SH-SY5Y (cell line): ENCODE measurements around the gene NGEF.

Experiments used
- GATA2 ChIP-seq: IDR thresholded peaks from 2 replicates; pipeline ENCODE4 v1.6.1; 2011; ENCODE audit warnings: mild to moderate bottlenecking, low read depth, low read length
- GATA3 ChIP-seq: IDR thresholded peaks from 2 replicates; pipeline ENCODE4 v1.6.1; 2011; ENCODE audit warnings: low read depth, mild to moderate bottlenecking, low read length, moderate library complexity

The NGEF gene

DNA sequence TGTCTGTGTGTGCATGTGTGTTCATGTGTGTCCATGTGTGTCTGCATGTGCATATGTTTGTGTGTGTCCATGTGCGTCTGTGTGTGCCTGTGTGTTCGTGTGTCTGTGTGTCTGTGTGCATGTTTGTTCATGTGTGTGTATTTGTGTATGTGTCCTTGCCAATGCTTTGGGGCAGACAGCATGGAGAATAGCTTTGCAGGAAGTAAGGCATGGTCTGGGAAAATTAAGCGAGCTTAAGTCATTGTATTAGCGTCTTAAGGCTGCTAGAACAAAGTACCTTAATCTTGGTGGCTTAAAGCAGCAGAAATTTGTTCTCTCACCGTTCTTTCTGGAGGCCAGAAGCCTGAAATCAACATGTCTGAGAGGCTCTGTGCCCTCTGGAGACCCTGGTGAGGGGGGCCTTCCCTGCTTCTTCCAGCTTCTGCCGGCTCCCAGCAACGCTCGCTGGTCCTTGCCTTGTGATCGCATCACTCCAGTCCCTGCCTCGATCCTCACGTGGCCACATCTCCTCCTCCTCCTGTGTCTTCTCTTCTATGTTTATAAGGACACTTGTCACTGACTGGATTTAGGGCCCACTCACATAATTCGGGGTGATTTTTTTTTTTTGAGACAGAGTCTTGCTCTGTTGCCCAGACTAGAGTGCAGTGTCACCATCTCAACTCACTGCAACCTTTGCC is 23.2 kb upstream of the NGEF start:
- TF ChIP-seq GATA2 (no peak), GATA3 (no peak)

DNA sequence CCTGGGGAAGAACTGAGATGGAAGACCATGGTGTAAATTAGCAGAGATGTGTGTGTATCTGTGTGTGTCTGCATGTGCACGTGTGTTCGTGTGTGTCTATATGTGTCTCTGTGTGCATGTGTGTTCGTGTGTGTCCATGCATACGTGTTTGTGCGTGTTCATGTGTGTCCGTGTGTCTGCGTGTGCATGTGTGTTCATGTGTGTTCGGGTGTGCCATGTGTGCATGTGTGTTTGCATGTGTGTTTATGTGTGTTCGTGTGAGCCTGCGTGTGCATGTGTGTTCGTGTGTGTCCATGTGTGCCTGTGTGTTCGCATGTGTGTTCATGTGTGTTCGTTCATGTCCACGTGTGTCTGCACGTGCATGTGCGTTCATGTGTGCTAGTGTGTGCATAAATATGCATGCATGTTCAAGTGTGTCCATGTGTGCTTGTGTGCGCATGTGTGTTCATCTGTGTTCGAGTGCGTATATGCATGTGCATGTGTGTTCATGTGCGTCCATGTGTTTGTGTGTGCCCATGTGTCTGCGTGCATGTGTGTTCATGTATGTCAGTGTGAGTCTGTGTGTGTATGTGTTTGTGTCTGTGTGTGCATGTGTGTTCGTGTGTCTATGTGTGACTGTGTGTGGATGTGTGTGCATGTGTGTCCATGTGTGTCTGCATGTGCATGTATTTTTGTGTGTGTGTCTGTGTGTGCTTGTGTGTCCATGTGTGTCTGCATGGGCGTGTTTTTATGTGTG is 22.5 kb upstream of the NGEF start:
- TF ChIP-seq GATA2 (no peak), GATA3 (no peak)

DNA sequence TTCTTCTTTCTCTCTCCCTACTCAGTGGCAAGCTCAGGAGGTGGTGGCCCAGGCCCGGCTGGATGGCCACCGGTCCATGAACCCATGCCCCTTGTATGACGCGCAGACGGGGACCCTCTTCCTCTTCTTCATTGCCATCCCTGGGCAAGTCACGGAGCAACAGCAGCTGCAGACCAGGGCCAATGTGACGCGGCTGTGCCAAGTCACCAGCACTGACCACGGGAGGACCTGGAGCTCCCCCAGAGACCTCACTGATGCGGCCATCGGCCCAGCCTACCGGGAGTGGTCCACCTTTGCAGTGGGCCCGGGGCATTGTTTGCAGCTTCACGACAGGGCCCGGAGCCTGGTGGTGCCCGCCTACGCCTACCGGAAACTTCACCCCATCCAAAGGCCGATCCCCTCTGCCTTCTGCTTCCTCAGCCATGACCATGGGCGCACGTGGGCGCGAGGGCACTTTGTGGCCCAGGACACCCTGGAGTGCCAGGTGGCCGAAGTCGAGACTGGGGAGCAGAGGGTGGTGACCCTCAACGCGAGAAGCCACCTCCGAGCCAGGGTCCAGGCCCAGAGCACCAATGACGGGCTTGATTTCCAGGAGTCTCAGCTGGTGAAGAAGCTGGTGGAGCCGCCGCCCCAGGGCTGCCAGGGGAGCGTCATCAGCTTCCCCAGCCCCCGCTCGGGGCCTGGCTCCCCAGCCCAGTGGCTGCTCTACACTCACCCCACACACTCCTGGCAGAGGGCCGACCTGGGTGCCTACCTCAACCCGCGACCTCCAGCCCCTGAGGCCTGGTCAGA is 21.2 kb upstream of the NGEF start:
- TF ChIP-seq GATA2 (no peak), GATA3 (no peak)

DNA sequence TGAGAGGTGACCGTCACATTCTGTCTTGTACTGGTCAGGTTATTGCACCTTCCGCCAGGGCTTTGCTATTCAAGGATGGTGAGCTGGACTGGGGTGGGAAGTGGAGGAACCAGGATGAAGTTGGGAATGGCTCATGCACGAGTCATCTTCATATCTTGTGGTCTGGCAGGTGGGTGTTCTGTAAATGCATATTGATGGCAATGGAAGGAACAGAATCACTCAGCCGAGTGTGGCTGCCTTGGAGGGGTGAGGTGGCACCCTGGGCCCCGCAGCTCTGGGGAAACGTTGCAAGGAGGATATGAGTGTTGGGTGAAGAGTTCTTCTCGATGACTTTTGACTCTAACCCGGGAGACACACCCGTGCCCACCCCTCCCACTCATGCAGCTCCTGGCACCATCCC is 20.6 kb upstream of the NGEF start:
- no peak for TF ChIP-seq GATA3
- no peak for TF ChIP-seq GATA2

DNA sequence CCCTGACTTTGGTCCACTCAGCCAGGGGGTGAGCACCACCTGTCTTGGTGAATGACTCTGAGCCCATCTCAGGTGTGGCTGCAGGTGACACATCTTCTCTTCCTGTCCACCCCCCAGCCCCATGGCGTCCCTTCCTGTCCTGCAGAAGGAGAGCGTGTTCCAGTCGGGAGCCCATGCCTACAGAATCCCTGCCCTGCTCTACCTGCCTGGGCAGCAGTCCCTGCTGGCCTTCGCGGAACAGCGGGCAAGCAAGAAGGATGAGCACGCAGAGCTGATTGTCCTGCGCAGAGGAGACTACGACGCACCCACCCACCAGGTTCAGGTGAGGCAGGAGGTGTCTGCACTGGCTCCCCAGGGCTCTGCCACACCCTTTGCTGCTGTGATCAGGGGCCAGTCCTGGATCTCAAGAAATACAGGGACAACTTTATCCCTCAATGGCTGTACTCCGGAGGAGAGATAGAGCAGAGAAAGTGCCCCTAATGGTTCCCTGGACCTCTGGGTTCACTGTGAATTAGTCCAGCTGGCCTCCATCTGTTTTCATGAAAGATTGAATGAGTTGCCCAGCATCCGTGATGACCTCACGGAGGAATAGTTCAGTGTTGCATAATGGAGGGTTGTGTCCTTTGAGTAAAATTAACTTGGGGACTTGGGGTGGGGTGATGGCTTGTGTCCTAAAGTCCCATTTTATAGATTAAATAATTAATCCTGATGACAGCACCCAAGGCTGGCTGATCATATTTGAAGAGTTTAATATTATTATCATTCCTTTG is 19.7 kb upstream of the NGEF start, which contains the start of gene NEU2:
Gene NEU2 (plus strand): TSS at position 122 of the 770 bp plus-strand sequence. CDS start 0 bp downstream, at position 122.
- no peak for TF ChIP-seq GATA3
- TF ChIP-seq GATA2 = no peak

DNA sequence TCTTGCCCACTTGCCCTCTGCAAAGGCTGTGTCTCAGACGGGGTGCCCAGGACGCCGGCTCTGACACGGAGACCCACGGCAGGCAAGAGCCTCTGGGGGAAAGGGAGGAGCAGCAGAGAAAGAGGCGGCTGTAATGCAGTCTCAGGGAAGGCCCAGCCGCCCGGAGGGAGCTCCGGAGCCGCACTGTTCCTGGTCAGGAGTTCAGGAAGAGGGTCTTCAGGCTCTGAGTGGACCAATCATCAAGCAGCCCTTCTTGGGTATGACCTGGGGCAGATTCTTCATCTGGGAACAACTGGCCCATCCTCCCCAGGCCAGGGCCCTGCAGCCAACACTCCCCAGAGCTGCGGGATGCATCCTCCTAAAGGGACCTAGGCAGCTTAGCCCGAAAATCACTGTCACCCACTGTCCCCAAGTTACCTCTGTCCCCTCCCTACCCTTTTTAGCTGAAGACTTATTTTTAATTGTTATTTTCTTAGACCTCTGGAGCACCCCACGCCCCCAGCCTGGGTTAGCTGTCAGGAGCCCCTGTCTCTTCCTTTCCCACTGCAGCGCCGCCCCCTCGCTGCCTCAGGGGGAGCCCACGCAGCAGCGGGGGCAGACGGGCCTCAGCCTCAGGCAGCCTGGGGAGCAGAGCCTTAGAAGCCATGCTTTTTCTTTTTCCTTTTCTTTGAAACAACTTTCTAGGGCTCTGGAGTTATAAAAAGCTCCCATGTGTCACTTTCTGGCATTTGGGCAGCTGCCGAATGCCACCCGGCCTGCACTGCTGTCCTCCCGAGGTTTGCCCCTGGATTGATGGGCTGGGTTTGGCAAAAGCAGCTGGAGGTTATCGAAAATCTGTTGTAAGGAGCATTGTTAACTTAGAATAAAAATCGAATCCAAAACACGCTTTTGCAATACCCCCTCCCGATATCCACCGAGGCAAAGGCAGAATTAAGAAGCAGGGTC is 18.8 kb upstream of the NGEF start:
- TF ChIP-seq GATA2 = no peak
- TF ChIP-seq GATA3 = no peak

DNA sequence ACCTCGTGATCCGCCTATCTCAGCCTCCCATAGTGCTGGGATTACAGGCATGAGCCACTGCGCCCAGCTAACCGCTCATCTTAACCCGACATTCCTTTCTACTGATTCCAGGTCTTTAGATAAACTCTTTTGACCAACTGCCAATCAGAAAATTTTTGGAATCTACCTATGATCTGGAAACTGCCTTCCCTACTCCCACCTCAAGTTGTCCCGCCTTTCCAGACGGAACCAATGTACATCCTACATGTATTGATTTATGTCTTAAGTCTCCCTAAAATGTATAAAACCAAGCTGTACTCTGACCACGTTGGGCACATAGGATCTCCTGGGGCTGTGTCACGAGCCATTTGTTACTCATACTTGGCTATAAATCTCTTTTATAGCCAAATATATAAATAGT is 16.3 kb upstream of the NGEF start:
- TF ChIP-seq GATA3 (no peak), GATA2 (no peak)

DNA sequence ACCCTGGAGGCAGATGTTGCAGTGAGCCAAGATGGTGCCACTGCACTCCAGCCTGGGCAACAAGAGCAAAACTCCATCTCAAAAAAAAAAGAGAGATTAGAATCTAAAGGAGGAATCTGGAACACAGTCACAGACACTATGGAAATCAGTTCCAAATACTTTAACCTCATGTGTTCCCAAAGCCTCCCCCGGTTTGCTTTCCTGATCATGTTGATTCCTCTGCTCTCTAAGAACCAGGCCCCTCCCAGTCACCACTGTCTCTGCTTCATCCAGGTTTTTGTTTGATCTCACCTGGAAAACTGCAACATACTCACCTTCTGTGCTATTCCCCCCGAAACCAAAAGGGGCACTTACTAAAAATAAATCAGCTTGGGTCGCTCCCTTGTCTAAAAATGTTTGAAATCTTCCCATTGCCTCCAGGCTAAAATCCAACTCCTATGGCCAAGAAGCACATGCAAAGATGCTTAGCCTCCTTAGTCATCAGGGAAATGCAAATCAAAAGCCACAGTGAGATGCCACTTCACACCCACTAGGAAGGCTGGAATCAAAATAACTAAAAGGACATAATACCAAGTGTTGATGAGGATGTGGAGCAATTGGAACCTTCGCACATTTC is 13.2 kb upstream of the NGEF start:
- TF ChIP-seq GATA2 (no peak), GATA3 (no peak)

DNA sequence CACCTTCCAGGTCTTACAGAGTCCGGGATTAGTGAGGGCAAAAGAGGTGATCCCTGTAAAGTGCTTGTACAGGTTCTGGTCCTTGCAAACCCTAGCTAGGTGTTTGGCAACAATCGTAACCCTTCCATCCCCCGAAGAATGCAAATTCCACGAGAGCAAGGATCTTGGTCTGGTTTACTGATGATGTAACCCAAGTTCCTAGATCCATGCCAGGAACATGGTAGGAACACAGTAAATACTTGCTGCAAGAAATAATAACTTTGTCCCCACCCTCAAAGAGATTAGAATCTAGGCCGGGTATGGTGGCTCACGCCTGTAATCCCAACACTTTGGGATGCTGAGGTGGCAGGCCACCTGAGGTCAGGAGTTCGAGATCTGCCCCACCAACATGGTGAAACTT is 12.7 kb upstream of the NGEF start:
- TF ChIP-seq GATA3 (no peak), GATA2 (no peak)

DNA sequence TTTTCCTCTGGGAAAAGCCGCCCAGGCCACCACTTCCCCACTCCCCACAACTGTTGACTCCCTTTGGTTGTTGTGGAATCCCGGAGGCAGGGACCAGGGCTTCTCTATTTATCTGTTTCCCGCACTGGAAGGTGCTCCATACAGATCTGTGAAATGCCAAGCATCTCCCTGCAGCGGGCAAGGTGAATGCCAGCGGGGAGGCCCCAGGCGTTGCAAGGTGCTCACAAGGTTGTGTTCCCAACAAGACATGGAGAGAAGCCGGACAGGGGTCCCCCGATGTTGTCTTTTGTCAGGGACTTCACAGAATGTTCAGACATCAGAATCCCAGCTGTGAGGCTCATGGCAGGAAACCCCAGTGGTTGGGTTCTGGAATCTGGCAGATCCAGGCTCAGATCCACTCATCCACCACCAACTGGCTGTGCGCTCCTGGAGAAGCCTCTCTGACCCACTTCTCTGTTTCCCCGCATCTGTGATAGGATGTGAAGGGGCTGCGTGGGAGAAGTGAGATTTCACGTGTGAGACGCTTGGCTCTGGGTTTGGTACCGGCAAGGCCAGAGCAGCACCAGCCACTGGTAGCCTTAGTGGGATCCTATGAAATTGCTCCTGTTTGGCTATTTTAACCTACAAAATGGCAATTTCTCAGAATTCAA is 10.8 kb upstream of the NGEF start:
- TF ChIP-seq GATA2 (no peak), GATA3 (no peak)

DNA sequence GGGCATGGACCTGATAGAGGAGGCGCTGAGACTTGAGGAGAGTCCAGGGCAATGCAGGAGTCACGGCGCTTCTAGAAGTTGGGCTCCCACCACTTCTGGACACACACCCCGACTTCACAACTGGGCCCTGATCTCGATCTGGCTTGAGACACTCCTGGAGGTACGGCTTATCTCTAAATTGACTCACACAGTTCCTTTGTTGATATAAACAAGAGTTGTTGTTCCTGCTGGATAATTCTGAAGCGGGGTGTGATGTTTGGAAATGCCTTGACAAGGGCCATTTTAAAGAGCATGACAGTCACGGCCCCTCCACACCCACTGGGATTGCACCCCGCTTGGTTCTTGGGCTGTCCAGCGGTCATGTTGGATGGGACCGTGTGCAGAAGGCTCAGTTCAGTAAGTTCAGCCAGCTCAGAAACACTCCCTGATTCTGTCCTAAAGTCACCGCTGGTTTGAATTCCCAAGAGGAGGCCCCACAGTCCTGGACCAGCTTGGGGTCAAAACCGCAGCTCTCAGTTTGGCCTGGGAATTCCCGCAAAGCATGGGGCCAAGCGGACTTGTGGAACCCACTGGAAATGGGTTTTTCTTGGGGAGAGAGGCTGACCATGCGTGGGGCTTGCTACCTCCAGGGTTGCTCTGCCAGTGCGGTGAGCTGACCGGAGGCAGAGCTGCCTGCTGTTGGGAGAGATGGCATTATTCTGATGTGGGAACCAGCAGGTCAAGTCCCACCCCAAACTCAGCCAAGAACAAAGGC is 10.1 kb upstream of the NGEF start:
- no peak for TF ChIP-seq GATA2
